ENCODE data around the gene UBE2E3. TPM values are rescaled to one million over a fixed set of nuclear protein-coding genes. Genes with fewer than 3 reads are reported as not detected.
"Not testable (repeated sequence)": the region's sequence is repeated elsewhere in the genome, so short reads cannot be mapped to it uniquely, and the experiment has no call there.

UBE2E3 gene
- polyA plus RNA-seq (ENCODE audit: insufficient read length in 3 of 3) = 100 to 1,000 TPM; 184 to 207 (median 200) TPM
- long read RNA-seq, donor 1, transcript UBE2E3-212 (4 exons, 499 nt) = minor isoform, 5 of 138 reads
- long read RNA-seq, donor 1, transcript UBE2E3-209 (6 exons, 1,556 nt) = minor isoform, 9 of 138 reads
- long read RNA-seq, donor 1, transcript UBE2E3-202 (6 exons, 1,570 nt) = major isoform, 75 of 138 reads
- long read RNA-seq, donor 1, partial matches to known transcripts = 28 of 138 reads
- long read RNA-seq, donor 1, other reads (novel, unspliced or antisense) = 17 of 138 reads
- long read RNA-seq, donor 2, transcript UBE2E3-212 (4 exons, 499 nt) = minor isoform, 6 of 156 reads
- long read RNA-seq, donor 2, transcript UBE2E3-202 (6 exons, 1,570 nt) = major isoform, 77 of 156 reads
- long read RNA-seq, donor 2, transcript UBE2E3-209 (6 exons, 1,556 nt) = minor isoform, 5 of 156 reads
- long read RNA-seq, donor 2, partial matches to known transcripts = 52 of 156 reads
- long read RNA-seq, donor 2, other reads (novel, unspliced or antisense) = 14 of 156 reads
- long read RNA-seq, donor 3, transcript UBE2E3-202 (6 exons, 1,570 nt) = major isoform, 58 of 186 reads
- long read RNA-seq, donor 3, transcript UBE2E3-212 (4 exons, 499 nt) = minor isoform, 7 of 186 reads
- long read RNA-seq, donor 3, partial matches to known transcripts = 93 of 186 reads
- long read RNA-seq, donor 3, other reads (novel, unspliced or antisense) = 22 of 186 reads
- long read RNA-seq, donor 4, transcript UBE2E3-202 (6 exons, 1,570 nt) = major isoform, 72 of 132 reads
- long read RNA-seq, donor 4, transcript UBE2E3-212 (4 exons, 499 nt) = minor isoform, 10 of 132 reads
- long read RNA-seq, donor 4, partial matches to known transcripts = 36 of 132 reads
- long read RNA-seq, donor 4, other reads (novel, unspliced or antisense) = 8 of 132 reads
- long read RNA-seq, donor 5, transcript UBE2E3-202 (6 exons, 1,570 nt) = major isoform, 35 of 72 reads
- long read RNA-seq, donor 5, partial matches to known transcripts = 20 of 72 reads
- long read RNA-seq, donor 5, other reads (novel, unspliced or antisense) = 9 of 72 reads
- long read RNA-seq, donor 6, transcript UBE2E3-202 (6 exons, 1,570 nt) = major isoform, 56 of 114 reads
- long read RNA-seq, donor 6, partial matches to known transcripts = 45 of 114 reads
- long read RNA-seq, donor 6, other reads (novel, unspliced or antisense) = 8 of 114 reads
- long read RNA-seq, donor 7, transcript UBE2E3-212 (4 exons, 499 nt) = minor isoform, 5 of 202 reads
- long read RNA-seq, donor 7, transcript UBE2E3-202 (6 exons, 1,570 nt) = major isoform, 68 of 202 reads
- long read RNA-seq, donor 7, partial matches to known transcripts = 127 of 202 reads
- long read RNA-seq, donor 7, other reads (novel, unspliced or antisense) = 0 of 202 reads
- long read RNA-seq, donor 8, transcript UBE2E3-209 (6 exons, 1,556 nt) = minor isoform, 5 of 95 reads
- long read RNA-seq, donor 8, transcript UBE2E3-202 (6 exons, 1,570 nt) = major isoform, 29 of 95 reads
- long read RNA-seq, donor 8, partial matches to known transcripts = 43 of 95 reads
- long read RNA-seq, donor 8, other reads (novel, unspliced or antisense) = 15 of 95 reads
- long read RNA-seq, donor 9, transcript UBE2E3-202 (6 exons, 1,570 nt) = major isoform, 87 of 234 reads
- long read RNA-seq, donor 9, transcript UBE2E3-212 (4 exons, 499 nt) = minor isoform, 8 of 234 reads
- long read RNA-seq, donor 9, partial matches to known transcripts = 116 of 234 reads
- long read RNA-seq, donor 9, other reads (novel, unspliced or antisense) = 21 of 234 reads
- long read RNA-seq, donor 10, transcript UBE2E3-202 (6 exons, 1,570 nt) = major isoform, 58 of 130 reads
- long read RNA-seq, donor 10, partial matches to known transcripts = 50 of 130 reads
- long read RNA-seq, donor 10, other reads (novel, unspliced or antisense) = 16 of 130 reads
- long read RNA-seq, donor 11, transcript UBE2E3-202 (6 exons, 1,570 nt) = major isoform, 53 of 124 reads
- long read RNA-seq, donor 11, partial matches to known transcripts = 55 of 124 reads
- long read RNA-seq, donor 11, other reads (novel, unspliced or antisense) = 10 of 124 reads
- long read RNA-seq, donor 12, transcript UBE2E3-202 (6 exons, 1,570 nt) = major isoform, 91 of 202 reads
- long read RNA-seq, donor 12, transcript UBE2E3-212 (4 exons, 499 nt) = minor isoform, 9 of 202 reads
- long read RNA-seq, donor 12, partial matches to known transcripts = 69 of 202 reads
- long read RNA-seq, donor 12, other reads (novel, unspliced or antisense) = 27 of 202 reads
- long read RNA-seq, donor 13, transcript UBE2E3-202 (6 exons, 1,570 nt) = major isoform, 23 of 77 reads
- long read RNA-seq, donor 13, transcript UBE2E3-212 (4 exons, 499 nt) = minor isoform, 6 of 77 reads
- long read RNA-seq, donor 13, partial matches to known transcripts = 40 of 77 reads
- long read RNA-seq, donor 13, other reads (novel, unspliced or antisense) = 6 of 77 reads
- long read RNA-seq, donor 14 = 0 reads
- long read RNA-seq, donor 15, transcript UBE2E3-212 (4 exons, 499 nt) = minor isoform, 5 of 134 reads
- long read RNA-seq, donor 15, transcript UBE2E3-202 (6 exons, 1,570 nt) = major isoform, 70 of 134 reads
- long read RNA-seq, donor 15, partial matches to known transcripts = 47 of 134 reads
- long read RNA-seq, donor 15, other reads (novel, unspliced or antisense) = 8 of 134 reads
- long read RNA-seq, donor 16, transcript UBE2E3-212 (4 exons, 499 nt) = minor isoform, 6 of 172 reads
- long read RNA-seq, donor 16, transcript UBE2E3-202 (6 exons, 1,570 nt) = major isoform, 80 of 172 reads
- long read RNA-seq, donor 16, partial matches to known transcripts = 64 of 172 reads
- long read RNA-seq, donor 16, other reads (novel, unspliced or antisense) = 15 of 172 reads

DNA sequence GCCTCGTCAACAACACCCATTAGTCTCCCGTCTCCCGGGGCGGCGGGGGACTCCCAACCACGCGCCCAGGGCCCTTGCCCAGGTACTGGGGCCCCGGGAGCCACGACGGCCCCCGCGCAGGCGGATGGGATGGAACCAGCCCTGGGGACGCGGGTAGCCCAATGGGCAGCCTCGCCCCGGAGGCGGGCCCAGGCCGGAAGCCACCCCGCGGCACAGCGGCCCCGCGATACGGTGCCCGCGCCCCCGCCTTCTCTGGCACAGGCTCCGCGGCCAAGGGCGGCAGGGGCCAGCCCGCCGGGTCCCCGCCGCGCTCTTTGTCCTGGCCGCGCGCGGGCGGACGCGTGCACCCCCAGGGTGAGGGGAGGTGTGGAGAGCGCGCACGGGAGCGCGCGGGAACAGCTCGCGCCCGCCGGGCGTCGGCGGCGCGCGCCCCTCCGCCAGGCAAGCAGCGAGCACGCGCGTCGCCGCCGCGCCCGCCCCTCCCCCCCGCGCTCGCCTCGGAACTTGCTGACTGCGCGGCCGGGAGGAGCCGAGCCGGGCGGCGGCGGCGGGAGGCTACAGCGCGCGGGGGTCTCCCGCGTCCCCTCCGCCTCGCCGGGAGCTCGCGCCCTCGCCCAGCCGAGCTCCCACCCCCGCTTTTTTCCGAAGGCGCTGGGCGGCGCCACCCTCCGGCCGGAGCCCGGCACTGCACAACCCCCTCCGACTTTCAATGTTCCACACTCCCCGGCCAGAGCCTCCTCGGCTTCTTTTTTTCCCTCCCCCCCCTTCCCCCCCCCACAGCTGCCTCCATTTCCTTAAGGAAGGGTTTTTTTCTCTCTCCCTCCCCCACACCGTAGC, at the start of gene UBE2E3:
Gene UBE2E3 (plus strand): TSS at position 500 of the 837 bp plus-strand sequence. CDS start 1,438 bp downstream, outside the sequence.
- DNase-seq = peak; percentile 82

DNA sequence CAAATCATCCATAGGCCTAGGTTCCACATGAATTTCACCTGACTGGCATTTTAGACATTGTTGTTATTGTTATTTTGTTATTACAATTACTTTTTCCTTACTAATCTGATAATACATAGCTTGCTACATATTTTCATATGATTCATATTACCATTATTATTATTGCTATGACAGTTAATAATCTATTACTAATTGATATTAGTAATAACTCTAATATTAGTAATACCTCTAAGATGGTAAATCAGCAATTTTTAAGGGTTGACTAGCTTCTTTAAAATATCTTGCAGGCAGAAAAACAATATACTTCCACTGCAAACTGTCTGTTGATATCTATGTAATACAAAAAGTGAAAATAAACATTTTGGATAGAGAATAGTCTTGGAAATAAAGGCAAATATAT, 48.6 kb upstream of the UBE2E3 start:
- DNase-seq = no peak

GRCh38 chr2:180933332-180933731, 47.1 kb upstream of the UBE2E3 start:
- no peak for DNase-seq

DNA sequence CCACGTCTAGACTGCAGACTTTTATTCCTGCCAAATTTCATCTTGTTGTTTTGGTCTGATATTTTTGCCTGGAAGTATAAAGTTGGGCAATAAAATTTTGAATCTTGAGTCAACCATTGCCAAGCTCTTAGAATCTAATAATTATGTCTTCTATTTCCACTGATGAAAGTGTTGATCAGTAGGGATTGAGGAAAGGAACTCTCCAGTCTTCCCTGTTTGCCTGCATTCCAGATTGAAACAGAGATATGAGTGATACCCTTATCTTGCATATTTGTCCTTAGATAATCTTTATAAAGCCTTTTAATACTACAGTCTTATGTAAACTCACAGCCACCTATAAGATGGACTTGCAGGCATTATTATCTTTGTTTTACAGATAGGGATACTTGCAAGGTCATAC, 45.5 kb upstream of the UBE2E3 start:
- DNase-seq = no peak

DNA sequence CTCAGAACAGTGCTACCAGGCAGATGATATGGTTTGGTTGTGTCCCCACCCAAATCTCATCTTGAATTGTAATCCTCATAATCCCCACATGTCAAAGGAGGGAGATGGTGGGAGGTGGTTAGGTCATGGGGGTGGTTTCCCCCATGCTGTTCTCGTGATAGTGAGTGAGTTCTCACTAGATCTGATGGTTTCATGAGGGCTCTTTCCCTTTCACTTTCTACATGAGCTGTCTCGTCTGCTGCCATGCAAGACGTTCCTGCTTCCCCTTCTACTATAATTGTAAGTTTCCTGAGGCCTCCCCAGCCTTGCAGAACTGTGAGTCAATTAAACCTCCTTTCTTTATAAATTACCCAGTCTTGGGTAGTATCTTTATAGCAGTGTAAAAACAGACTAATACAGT, 42.9 kb upstream of the UBE2E3 start:
- DNase-seq = not testable (repeated sequence)

DNA sequence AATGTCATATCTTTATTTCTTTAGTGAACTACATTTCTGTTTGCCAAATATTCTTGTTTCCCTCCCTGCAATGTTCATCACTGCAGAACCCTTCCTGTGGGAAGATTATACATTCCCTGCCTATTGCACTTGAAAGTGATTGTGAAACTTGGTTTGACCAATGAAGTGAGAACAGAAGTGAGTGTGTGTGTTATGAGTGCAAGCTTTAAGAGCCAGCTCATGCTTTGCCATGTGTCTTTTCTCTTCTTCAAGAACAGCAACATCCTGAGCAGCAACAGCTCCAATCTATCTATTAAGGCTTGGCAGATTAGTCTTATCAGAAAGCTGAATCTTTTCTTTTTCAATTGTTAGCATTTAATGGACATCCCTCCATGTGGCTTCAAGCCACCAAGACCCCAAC, 42.0 kb upstream of the UBE2E3 start:
- DNase-seq = no peak

DNA sequence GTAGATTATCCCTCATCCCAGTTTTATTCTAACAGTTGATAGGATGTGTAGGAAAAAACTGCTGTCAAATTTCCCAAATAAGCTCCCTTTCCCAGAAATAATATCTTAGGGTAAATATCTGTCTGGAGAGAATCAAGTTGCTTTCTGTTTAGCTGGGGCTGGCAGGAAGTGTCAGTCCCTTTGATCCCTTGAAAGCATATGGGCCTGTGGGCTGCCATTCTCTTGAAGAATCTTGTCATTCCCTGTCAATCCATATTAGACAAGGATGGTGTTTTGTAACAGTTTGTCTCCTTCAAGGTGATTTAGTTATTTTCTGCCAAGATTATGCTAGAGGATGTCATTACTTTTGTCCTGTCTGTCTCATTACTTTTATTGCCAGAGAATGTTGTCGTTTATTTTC, 37.1 kb upstream of the UBE2E3 start:
- DNase-seq = no peak

- no peak for DNase-seq
These were observed 36.0 kb upstream of the UBE2E3 start for GRCh38 chr2:180944372-180944771.

GRCh38 chr2:180947208-180947689, 33.2 kb upstream of the UBE2E3 start:
- no peak for DNase-seq

GRCh38 chr2:180949896-180950295, 30.5 kb upstream of the UBE2E3 start:
- no peak for DNase-seq

DNA sequence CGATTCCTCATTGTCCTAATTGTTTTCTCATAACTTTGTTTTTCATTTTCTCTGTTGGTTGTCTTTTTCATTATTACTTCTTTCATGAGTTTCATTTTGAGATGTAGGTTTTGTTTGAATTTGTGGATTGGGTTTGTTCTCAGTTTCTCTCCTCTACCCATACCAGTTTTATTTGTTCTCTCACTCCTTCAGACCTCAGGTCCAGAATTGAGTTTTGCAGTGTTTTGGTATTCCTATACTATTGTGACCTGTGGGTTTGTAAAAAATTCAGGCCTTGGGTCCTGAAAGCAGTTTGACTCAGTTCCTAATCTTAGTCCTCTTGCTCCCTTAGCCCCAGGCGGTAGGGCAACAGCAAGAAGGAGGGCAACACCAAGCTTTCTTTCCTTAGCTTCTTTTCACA, 28.3 kb upstream of the UBE2E3 start:
- DNase-seq = no peak

GRCh38 chr2:180952731-180953336, 27.6 kb upstream of the UBE2E3 start:
- no peak for DNase-seq

GRCh38 chr2:180953550-180953949, 26.9 kb upstream of the UBE2E3 start:
- DNase-seq = no peak

GRCh38 chr2:180955101-180955500, 25.3 kb upstream of the UBE2E3 start:
- DNase-seq = no peak

- no peak for DNase-seq
These were observed 20.6 kb upstream of the UBE2E3 start for GRCh38 chr2:180959787-180960186.

- DNase-seq = no peak
These were observed 19.4 kb upstream of the UBE2E3 start for GRCh38 chr2:180960982-180961381.
